DMS 273 treated with DMSO at 0.1 percent for 48 hours (cell line): ENCODE data around the gene CDH15.
"Not testable (repeated sequence)": the region's sequence is repeated elsewhere in the genome, so short reads cannot be mapped to it uniquely, and the experiment has no call there.

Experiments
- DNase-seq: peaks from one replicate; lab custom pipeline; 2025; lab: John Stamatoyannopoulos, UW

CDH15 gene

DNA sequence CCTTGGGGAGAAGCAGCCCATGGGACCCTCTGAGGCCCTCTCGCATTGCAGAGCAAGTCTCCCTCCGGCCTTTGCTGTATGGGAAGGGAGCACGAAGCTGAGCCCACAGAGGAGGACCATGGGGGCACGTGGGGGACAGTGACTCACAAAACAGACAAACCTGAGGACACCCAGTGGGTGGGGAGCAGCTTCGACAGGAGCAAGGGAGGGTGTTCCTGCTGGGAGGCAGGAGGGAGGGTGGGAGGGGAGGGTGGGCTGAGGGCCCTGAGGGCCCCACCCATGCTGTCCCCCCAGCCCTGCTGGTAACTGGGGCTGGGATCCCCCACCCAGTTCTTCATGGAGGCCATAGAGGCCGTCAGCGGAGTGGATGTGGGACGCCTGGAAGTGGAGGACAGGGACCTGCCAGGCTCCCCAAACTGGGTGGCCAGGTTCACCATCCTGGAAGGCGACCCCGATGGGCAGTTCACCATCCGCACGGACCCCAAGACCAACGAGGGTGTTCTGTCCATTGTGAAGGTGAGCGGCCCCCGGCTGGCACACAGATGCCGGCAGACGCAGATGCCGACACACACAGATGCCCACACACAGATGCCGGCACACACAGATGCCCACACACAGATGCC is 16.3 kb downstream of the CDH15 start:
- DNase-seq: no peak

DNA sequence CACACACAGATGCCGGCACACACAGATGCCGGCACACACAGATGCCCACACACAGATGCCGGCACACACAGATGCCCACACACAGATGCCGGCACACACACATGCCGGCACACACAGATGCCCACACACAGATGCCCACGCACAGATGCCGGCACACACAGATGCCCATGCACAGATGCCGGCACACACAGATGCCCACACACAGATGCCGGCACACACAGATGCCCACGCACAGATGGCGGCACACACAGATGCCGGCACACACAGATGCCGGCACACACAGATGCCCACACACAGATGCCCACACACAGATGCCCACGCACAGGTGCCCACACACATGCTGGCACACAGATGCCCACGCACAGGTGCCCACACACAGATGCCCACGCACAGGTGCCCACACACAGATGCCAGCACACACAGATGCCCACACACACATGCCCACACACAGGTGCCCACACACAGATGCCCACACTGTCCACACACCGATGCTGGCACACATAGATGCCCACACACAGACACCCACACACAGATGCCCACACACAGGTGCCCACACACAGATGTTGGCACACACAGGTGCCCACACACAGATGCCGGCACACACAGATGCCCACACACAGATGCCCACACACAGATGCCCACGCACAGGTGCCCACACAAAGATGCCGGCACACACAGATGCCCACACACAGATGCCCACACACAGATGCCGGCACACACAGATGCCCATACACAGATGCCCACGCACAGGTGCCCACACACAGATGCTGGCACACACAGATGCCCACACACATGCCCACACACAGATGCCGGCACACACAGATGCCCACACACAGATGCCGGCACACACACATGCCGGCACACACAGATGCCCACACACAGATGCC is 17.2 kb downstream of the CDH15 start:
- DNase-seq: not testable (repeated sequence)

DNA sequence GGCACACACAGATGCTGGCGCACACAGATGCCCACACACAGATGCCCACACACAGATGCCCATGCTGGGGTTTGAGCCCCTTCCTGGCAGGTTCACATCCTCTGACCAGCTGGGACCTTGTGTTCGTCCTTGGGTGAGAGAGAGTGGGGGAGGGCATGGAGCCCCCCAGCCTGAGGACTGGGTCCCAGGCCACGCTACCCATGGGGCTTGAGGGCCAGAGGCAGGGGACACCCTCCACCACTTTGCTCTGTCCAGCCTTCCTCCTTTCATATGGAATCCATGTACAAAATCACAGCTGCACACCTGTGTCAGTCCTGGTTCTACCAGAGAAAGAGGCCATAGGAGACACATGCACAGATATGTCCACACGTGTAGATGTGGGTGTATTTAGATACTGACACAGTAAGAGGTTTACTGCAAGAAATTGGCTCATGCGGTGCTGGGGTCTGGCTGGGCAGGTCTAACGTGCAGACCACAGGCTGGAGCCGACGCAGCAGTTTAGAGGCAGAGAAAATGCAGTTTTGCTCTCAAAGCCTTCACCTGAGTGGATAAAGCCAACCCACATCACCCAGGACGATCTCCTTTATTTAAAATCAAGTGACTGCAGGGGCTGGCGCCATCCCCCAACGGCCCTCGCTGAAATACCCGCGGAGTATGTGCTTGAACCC is 17.9 kb downstream of the CDH15 start:
- no peak for DNase-seq

DNA sequence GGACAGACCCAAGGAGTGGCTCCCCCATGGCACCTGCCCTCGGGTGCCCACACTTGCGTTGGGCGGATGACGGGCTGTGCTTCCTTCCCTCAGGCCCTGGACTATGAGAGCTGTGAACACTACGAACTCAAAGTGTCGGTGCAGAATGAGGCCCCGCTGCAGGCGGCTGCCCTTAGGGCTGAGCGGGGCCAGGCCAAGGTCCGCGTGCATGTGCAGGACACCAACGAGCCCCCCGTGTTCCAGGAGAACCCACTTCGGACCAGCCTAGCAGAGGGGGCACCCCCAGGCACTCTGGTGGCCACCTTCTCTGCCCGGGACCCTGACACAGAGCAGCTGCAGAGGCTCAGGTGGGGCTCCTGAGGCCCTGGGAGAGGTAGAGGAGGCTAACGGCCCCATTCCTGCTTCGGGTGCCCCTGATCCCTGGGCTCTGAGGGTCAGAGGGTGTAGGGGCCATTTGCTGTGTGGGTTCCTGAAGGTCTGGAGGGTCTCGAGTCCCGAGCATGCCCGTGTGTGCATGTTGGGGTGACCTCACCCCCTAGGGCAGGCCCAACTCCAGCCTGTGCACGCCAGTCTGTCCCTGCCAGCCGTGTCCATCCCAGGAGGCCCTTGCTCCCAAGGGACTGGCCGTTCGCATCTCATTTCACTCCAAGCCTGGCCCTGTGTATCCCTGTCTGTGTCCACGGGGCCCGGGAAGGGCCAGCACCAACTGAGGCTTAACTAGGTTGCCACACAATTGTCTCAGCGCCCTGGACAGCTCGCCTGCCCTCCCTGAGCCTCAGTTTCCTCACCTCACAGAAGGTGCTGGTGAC is 18.8 kb downstream of the CDH15 start:
- no peak for DNase-seq

DNA sequence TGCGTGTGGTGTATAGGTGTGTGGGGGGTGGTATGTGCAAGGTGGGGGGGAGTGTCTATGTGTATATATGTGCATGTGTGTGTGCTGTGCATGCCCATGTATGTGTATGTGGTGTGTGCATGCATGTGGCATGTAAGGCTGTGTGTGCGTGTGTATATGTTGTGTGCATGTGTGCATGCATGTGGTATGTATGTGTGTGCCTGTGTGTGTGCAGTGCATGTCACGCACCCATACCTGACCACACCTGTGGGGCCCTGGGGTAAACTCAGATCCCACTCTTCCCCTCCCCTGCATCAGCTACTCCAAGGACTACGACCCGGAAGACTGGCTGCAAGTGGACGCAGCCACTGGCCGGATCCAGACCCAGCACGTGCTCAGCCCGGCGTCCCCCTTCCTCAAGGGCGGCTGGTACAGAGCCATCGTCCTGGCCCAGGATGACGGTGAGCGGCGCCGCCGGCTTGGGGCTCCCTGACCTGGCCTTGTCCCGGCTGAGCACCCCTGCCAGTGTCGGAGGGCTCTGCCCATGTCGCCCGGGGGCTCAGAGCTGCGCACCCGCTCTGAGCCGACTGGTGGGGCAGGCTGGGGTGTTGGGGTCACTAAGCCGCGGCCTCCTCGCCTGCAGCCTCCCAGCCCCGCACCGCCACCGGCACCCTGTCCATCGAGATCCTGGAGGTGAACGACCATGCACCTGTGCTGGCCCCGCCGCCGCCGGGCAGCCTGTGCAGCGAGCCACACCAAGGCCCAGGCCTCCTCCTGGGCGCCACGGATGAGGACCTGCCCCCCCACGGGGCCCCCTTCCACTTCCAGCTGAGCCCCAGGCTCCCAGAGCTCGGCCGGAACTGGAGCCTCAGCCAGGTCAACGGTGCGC is 19.7 kb downstream of the CDH15 start:
- no peak for DNase-seq

DNA sequence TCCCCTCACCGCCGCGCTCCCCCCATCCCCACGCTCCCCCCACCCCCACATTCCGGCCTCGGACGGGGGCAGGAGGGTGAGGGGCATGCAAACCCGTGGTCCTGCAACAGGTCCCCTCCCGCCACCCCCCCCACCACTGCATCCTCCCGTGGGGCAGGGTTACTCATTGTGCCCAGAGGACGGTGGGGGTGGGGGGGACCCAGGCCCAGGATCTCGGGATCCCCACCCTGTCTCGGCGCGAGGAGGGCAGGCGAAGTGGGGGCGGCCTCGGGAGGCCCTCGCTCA is 20.3 kb downstream of the CDH15 start:
- DNase-seq: no peak

DNA sequence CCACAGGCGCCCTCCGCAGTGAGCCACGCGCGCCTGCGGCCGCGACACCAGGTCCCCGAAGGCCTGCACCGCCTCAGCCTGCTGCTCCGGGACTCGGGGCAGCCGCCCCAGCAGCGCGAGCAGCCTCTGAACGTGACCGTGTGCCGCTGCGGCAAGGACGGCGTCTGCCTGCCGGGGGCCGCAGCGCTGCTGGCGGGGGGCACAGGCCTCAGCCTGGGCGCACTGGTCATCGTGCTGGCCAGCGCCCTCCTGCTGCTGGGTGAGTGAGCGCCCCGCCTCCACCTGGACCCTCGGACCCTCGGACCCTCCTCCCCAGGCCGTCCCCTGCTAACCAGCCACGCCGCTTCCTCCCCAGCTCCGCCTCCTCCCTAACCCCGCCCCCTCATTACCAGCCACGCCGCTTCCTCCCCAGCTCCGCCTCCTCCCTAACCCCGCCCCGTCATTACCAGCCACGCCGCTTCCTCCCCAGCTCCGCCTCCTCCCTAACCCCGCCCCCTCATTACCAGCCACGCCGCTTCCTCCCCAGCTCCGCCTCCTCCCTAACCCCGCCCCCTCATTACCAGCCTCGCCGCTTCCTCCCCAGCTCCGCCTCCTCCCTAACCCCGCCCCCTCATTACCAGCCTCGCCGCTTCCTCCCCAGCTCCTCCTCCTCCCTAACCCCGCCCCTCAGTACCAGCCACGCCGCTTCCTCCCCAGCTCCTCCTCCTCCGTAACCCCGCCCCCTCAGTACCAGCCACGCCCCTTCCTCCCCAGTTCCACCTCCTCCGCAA is 20.8 kb downstream of the CDH15 start:
- not testable (repeated sequence) for DNase-seq

DNA sequence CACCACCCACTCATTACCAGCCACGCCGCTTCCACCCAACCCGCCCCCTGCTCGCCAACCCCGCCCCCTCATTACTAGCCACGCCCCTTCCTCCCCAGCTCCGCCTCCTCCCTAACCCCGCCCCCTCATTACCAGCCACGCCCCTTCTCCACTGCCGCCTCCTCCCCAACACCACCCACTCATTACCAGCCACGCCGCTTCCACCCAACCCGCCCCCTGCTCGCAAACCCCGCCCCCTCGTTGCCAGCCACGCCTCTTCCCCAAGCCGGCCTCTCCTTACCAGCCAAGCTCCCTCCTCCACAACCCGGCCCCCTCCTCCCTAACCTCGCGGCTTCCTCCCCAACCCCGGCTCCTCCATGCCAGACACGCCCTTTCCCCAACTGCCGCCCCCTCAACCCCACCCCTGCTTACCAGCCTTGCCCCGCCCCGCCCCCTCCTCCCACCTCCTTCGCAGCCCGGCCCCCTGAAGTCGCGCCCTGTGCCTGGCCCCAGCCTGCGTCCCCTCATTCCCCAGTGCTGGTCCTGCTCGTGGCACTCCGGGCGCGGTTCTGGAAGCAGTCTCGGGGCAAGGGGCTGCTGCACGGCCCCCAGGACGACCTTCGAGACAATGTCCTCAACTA is 21.5 kb downstream of the CDH15 start:
- DNase-seq: no peak

DNA sequence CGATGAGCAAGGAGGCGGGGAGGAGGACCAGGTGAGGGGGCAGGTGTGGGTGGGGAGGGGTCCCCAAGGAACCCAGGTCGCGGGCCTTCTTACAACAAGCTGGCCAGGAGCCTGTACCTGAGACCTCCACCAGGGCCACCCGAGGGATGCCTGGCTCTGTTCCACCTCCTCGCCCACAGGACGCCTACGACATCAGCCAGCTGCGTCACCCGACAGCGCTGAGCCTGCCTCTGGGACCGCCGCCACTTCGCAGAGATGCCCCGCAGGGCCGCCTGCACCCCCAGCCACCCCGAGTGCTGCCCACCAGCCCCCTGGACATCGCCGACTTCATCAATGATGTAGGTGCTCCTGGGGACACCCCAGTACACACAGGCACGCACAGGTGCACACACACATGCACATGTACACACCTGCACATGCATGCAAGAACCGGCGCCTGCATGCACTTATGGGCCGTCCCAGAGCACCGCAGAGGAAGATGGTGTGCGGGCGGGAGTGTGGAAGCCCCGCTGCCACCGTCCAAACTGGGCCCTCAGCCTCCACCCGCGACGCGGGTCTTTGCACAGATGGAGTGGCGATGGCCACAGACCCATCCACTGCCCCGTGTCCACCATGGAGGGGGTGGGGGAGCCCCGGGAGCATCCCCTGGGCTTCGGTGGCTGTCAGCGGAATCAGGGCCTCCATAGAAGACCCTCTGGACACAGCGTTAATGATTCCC is 22.2 kb downstream of the CDH15 start:
- no peak for DNase-seq

DNA sequence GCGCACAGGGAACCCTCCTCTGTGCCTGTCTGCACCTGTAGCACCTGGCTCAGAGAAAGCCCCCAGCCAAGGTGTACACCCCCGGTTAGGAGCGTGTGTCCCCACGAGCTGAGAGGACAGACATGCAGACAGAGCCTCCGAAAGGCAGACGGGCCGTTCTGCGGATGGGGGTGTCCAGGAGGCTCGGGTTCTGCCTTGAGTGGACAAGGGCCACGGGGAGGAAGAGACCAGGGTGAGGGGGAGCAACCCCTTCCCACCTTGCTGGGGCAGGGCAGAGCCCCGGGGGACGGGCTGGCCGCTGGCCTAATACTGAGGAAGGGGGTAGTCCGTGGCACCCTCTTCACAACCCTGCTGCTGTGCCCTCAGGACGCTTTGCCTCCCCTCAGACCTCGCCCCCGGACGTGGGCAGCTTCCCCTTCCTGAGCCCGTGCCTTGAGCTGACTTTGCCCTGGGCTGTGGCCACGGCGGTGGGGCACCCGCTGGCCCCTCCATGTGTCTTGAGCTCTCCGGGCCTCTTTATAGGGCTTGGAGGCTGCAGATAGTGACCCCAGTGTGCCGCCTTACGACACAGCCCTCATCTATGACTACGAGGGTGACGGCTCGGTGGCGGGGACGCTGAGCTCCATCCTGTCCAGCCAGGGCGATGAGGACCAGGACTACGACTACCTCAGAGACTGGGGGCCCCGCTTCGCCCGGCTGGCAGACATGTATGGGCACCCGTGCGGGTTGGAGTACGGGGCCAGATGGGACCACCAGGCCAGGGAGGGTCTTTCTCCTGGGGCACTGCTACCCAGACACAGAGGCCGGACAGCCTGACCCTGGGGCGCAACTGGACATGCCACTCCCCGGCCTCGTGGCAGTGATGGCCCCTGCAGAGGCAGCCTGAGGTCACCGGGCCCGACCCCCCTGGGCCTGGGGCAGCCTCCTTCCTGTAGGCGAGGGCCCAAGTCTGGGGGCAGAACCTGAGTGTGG is 23.1 kb downstream of the CDH15 start:
- DNase-seq: no peak

DNA sequence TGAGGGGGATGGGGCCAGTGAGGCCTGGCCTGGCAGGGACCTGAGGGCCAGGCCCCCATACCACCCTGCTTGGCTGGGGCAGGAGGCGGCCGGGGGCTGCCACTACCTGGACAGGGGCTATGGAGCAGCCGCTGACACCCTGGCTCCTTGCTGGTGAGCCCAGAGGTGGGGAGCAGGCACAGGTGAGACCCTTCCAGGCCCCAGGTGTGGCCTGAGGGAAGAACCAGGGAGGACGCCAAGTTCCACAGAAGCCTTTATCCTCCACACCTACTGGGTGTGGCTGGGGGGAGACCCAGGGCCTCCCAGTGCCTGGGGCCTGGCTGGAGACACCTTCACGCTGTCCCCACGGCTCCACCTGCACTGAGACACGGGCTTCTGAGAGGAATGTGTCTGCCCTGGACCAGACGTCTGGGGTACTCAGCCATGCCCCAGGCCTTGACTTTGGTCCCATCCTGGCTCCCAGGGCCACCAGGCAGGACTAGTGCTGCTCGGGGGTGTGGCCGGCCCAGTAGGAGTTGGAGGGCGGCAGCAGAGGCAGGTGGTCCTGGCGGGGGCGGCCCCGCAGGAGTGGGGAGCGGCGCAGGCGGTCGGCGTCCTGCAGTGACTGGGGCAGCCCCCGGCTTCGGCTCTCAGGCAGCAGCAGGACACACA is 24.1 kb downstream of the CDH15 start:
- DNase-seq: no peak

DNA sequence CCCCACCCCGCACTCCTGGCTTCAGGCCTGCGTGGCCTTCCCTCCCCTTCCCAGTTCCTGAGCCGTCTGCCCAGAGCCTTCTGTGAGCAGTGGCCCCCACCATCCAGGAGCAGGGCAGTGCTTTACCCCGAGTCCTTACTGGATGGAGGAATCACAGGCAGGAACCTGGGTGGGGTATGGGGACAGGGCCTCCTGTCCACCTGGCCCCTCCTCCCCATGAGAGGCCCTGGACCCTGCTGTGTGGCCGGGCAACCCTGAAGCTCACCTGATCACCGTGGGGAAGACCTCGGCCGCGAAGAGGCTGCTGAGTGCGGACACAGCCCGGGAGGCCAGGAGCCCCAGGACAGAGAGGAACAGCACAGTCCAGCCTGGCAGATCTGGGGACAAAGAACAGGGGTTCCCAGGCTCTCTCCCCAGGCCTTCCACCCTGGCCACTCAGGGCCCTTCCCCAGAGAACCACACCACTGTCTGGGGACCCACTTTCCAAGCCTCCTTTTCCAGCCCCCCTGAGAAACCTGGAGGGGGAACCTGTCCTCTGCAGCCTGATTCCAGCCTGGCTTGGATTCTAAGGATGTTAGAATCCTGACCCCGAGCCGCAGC is 25.6 kb downstream of the CDH15 start:
- no peak for DNase-seq

DNA sequence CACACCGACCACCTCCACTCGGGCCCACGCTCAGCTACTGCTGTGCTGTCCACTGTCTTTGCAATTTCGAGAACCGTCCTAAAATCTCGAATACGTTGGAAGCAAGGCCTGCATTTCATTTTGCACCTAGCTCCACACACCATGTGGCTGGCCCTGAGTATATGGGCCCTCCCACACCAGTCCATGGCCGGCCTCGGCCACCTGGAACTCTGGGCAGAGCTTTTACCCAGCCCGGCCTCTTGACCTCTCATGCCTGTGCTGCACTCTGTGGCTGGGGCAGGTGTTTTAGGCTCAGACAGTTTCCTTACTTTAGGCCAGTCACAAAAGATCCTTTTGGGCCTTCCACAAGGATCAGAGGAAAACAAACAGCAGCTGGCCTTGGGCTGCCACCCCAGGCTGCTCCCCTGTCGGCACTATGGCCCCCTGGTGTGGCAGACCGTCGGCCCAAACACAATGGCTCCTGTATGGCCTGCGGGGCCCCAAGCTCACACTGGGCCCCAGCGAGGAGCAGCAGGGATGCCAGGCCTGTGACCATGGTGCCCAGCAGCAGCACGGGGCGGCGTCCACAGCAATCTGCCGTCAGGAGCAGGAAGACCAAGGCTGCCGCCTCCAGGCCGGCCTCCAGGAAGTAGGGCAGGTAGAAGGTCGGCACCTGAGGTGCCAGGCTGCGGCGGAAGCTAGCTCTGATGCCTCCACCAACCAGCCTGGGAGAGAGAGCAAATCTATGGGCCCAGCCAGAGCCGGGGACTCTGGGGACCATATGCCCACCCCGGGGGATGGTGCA is 26.3 kb downstream of the CDH15 start:
- DNase-seq: no peak

DNA sequence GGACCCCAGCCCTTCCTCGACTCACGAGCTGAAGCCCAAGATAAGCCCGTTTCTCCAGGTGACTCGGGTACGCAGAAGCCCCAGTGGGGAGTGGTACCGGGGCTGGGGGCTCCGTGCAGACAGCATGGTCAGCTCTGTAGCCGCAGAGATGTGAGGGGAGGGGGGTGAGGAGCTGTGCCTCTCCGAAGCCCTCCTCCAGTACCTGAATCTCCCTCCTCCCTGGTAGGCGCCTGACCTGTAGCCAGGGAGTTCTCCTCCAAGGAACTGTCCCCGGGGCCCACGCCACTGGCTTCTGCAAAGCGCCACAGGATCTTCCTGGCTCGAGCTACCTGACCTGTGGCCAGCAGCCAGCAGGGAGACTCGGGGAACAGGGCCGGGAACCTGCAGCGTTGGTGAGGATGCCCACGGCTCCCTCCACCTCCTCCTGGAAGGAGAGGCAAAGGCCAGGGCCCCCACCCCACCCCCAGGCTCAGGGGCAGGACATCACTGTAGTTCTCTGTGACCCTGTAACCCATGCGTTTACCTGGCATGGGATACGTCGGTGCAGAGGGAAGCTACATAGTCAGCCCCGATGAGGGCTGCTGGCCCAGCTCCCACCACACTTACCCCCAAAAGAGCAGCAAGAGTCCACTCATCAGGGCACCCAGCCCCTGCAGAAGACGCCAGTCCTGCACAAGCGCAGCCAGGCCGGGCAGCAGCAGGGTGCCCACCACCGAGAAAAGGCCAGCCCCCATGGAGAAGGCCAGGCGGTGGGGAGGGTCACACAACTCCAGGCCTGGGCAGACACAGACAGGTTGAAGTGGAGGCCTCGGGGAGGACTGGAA is 27.1 kb downstream of the CDH15 start:
- DNase-seq: no peak

DNA sequence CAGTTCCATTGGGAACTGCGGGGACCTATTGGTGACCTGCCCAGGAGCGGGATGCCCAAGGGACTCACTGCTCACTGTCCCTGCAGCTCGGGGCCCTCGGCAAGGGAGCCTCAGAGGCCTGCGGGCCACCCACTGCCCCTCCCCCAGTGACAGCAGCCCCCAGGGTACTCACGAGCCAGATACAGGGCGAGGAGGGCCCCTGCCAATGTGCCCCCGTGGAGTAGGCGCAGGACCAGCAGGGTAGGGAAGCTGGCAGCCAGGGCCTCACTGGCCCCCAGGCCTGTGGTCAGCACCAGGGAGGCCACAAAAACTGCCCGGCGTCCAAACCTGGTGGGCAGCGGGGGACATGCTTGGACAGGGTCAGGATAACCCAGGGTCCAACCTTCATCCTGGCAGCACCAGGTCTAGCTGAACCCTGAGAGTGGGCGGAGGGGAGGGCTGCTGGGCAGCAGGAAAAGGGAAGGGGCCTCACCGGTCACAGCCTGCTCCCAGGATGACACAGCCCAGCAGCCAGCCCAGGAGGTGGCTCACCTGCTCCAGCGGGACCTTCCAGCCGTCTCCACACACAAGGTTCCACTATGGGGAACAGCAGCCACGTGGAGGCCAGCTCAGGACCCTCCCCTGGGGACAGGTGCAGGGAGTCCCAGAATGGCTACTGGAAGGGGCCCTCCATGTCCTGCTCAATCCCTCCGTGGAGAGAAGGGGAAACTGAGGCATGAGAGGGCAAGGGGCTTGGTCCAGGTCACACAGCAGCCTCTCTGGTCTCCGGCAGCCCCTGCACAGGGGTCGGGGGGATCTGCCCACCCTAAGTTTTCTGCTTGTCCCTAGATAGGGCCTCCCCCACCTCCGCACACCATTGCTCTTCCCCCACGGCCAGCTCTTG is 27.9 kb downstream of the CDH15 start:
- DNase-seq: no peak
